D341Med (cell line): ENCODE data around the gene SLC8A2.
A peak's percentile ranks its signal among the peaks of the same experiment; 100 is the strongest.
"Not testable (repeated sequence)": the region's sequence is repeated elsewhere in the genome, so short reads cannot be mapped to it uniquely, and the experiment has no call there.

ENCODE experiments used
- DNase-seq: peaks from one replicate; pipeline ENCODE4 v3.0.0; 2012; ENCODE audit warnings: low spot score

Gene SLC8A2

DNA sequence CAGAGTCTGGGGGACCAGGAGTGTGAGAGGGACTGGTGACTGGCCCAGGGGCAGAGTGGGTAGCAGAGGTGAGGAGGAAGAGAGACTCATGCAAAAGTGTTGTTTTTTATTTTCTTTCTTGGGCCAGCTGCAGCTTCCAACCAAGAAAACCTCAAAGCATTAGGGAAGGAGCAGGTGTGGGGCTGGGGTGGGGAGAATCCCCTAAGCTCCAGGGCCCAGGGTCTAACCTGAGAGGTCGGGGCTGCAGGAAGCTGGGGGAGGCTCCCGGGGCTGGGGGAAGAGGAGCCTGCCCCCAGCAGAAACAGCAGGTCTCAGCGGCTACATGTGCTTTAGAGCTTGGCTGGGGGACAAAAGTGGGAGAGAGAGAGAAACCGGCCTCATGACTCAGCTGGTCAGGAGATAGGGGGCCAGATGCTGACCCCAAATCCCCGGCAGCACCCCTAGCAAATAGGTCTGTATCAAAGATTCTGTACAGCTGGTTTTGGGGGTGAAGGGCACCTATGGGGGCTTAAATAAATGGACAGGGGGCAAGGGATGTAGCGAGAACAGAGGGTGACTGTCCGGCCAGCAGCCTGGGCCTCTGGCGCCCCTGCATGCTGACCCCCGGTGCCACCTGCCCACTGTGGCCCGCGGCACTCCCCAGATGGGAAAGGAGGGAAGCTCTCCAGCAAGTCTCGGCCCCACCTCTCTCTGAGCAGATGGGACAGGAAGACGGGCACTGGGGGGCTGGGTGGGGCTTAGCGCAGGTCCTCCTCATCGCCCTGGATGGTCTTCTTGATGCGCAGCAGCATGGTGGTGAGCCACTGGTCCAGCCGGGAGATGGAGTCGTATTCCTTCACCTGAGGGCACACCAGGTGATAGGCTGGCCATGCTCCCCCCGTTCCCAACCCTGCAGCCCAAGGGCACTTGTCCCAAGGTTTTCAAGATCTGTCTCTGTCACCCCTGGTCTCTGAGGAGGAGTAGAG, 16.1 kb upstream of the SLC8A2 start:
- DNase-seq: no peak

DNA sequence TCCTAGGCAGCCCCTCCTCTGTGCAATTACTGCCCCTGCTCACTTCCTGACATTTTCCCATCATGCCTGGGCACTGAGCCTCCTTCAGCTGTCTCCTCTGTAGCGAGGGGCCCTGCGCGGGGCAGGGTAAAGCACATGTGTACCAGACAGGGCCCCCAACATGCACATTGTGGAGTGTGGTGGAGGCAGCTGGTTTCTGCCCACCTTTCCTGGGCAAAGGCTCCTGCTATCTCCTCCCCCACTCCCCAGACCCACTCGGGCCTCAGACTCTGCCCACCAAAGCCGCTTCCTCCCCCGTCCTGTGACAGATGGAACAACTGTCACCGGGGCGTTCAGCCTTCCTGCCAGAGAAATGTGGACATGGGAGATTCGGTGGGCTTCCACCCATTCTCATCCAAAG, 15.2 kb upstream of the SLC8A2 start:
- no peak for DNase-seq

DNA sequence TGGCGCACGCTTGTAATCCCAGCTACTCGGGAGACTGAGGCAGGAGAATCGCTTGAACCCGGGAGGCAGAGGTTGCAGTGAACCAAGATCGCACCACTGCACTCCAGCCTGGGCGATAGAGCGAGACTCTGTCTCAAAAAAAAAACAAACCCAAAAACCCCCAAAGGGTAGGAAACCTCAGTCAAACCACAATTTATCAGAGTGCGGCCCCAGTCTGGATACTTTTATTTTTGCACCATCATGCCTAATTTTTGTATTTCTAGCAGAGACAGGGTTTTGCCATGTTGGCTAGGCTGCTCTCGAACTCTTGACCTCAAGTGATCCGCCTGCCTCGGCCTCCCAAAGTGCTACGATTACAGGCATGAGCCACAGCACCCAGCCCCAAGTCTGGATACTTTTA, 14.5 kb upstream of the SLC8A2 start:
- not testable (repeated sequence) for DNase-seq

DNA sequence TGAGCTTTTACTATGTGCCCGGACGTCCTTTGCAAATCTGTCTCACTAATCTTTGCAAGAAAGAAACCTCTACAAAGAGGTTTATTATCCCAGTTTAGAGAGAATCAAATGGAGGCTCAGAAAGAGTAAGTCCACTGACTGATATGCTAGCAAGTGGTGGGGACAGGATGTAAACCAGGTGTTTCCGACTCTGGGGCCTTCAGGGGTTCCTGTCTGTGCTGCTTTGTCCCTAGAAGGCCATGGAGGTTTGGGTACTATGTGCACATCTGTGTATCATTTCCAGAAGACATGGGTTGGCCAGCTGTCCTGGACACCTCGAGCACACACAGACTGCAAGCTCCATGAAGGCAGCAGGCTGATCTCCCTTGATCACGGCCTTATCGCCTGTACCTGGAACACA, 13.5 kb upstream of the SLC8A2 start:
- no peak for DNase-seq

DNA sequence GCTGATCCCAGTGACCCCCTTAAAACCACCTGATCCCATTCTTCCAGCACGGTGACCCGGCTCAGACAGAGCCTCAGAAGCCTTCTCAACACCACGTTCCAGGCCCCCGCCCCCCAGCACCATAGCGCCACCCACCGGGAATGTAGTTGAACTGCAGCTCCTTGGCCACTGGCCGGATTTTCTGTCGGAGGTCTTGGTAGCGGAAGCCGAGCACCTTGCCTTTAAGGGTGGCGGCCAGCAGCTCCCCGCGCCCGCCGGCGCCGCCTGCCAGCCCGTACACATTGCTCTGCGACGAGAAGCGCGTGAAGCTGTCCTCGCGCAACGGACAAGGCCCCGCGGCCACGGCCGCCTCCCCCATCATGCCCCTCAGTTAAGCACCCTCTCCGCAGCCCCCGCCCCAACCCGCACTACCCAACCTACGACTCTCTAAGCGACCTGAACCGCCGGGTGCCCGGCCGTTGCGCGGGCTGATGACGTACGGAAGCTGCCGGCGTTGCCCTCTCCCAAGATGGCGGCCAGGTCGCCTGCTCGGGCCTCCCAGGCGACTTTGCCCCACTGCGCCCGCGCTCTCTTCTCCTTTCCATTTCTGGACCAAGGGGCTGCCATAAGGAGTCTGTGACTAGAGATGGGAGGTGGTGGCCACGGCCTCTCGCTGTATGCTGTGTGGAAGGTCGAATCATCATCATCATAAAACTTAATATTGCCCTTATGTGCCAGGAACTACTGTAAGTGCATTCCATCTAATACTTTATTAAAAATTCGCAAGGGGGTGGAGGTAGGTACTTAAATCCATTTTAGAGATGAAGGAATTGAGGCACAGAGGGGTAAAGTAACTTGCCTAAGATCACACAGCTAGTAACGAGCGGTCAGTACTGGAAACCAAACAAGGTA, 12.4 kb upstream of the SLC8A2 start, which contains the start of gene KPTN:
TSS of gene KPTN (minus strand) at position 420 of the 891 bp plus-strand sequence. CDS start at position 361, 59 bp downstream.
- peak; percentile 97 for DNase-seq

DNA sequence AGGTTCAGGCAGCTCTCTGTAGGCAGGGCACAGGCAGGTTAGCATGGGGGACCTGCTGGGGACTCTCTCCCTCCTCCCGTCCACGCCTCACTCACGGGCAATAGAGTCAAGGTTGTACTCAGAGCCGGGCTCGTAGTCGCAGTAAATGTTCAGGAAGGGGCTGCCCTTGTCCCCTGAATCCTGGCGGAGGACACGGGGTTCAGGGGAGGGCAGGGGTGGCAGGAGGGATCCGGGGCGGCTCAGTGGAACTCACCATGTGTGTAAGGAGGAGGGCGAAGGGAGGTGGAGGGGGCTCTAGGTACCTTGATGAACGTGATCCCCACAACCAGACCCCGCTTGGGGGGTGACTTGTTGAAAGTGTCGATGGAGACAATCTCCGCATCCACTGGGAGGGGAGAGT, 11.5 kb upstream of the SLC8A2 start:
- no peak for DNase-seq

DNA sequence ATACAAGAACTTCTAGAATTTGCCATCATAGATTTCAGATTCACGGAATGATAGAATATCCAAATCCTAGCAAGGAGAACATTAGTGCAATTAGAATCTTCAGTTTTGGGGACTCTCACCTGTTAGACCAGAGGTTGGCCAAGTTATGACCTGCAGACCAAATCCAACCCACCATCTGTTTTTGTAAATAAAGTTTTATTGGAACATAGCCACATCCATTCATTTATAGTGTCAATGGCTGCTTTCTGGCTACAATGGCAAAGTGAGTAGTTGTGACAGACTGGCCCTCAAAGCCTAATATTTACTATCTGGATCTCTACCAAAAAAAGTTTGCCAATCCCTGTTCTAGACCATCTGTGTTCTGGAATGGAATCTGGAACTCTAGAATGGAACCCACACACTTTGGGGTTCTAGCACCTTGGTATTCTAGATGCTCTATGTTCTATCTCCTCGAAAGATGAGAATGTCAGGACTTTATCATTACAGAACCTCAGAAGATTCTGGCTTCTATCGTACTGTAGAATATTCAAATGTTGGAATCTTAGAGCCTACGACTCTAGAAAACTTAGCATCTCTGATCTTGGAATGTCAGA, 9.9 kb upstream of the SLC8A2 start:
- no peak for DNase-seq

DNA sequence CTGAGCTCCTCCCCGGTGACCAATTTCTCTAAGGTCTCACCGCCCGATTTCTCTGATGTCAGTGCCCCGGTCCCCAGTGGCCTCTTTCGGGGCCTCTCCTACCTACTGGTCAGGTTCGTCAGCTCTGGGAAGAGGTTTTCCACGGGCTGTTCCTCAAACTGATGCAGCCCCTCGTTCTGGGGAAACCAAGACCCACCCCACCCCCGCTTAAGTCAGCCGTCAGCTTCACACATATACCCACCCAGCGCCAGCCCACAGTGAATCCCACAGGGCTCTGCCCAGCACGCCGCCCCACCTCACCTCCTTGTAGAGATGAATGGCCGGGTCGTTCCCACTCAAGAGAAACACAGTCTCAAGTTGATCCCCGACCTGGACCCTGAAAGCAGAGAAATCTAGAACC, 9.0 kb upstream of the SLC8A2 start:
- no peak for DNase-seq

DNA sequence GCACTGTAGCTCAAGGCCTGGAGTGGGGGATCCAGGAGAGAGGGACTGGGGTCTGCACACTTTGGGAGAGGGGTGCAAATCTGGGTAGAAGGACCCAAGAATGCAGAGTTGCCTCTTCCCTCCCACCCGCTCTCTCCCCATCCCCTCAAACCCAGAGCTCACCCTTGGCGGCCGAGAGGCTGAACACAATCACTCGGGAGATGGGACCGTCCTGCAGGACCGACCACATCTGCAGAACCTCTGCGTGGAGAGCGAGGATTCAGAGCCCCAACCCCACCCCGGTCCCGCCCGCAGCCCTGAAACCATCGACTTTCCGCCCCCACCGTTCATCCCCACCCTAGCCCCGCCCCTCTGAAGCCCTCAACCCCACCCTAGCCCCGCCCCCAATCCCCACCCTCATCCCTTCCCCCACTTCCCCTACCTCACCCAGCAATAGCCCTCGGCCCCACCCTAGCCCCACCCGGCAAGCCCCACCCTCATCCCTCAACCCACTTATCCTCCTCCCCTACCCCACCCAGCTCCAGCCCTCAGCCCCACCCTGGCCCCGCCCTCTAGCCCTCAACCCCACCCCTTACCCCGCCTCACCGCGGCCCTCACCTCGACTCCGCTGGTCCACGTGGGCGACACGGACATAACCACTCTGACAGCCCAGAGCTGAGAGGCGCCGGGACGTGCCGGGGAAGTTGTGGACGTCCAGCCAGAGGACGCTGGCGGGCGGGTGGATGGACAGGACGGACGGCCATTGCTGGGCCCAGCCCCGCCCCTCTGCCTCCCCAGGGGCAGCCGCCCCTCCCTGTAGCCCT, 8.2 kb upstream of the SLC8A2 start:
- DNase-seq: no peak

DNA sequence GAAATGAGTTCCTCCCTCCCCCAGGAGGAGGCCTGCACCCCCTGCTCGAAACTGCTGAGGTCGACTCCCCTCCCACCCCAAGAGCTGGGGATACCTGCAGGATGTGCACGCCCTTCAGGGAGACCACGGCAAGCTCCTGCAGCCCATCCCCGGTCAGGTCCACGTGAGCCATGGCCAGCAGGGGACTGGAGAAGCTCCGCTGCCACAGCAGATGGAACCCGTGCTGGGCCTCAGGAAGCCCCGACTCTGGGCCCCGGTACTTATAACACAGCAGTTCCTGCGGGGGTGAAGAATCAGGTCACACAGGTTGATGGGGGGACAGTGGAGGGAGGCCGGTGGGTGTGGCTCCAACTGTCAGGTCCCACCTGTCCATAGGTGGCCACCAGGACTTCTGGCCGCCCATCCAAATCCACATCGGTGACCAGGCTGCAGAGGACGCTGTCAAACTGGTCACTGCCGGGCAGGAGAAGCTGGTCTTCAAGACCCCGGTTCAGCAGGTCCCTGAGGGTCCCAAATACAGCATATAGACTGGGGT, 4.8 kb upstream of the SLC8A2 start:
- no peak for DNase-seq

DNA sequence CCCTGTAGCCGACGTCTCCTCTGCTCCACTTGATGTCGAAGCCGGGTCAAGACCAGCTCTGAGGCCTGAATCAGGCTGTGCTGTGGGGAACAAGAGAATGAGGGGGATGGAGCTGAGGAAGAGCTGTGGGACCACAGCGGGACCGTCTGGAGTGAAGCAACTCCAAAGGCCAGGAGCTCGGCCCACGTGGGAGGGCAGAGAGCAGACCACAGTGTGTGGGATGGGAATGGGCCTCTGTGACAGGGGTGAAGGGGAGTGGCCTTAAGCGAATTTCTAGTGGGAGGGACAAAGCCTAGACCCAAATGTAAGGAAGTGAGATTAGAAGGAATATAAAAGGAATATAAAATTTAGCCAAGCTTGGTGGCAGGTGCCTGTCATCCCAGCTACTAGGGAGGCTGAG, 3.8 kb upstream of the SLC8A2 start:
- DNase-seq: no peak

DNA sequence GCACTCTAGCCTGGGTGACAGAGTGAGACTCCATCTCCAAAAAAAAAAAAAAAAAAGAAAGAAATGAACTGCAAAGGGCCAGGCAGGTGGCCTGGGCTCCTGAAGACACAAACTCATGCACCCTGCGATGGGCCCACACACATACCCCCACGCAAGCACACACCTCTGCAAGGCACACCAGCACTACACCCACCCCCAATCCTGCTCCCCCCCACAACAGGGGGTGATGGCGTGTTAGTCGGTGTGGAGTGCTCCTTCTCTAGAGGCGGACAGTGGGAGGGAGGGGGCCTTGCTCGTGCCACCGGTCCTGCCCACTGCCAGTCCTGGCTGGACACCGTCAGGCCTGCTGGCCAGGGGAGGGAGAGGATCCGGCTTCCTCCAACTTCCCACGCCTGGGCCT, 1.6 kb upstream of the SLC8A2 start:
- DNase-seq: no peak

DNA sequence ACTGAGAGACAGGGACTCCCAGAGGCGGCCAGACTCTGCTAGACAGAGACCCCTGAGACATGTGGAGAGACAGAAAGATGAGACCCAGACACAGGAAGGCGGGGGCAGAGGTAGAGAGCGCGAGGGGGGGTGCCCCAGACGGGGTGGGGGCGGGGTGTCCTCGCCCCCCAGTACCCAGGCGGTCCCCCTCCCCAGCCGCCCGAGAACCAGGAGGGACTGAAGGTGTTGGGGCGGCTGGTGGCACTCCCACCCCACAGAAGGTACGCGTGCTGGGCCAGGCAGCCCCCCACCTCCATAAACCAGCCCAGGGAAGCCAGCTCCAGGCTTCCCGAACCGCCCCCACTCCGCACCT, 336 bp downstream of the SLC8A2 start:
- DNase-seq: no peak

DNA sequence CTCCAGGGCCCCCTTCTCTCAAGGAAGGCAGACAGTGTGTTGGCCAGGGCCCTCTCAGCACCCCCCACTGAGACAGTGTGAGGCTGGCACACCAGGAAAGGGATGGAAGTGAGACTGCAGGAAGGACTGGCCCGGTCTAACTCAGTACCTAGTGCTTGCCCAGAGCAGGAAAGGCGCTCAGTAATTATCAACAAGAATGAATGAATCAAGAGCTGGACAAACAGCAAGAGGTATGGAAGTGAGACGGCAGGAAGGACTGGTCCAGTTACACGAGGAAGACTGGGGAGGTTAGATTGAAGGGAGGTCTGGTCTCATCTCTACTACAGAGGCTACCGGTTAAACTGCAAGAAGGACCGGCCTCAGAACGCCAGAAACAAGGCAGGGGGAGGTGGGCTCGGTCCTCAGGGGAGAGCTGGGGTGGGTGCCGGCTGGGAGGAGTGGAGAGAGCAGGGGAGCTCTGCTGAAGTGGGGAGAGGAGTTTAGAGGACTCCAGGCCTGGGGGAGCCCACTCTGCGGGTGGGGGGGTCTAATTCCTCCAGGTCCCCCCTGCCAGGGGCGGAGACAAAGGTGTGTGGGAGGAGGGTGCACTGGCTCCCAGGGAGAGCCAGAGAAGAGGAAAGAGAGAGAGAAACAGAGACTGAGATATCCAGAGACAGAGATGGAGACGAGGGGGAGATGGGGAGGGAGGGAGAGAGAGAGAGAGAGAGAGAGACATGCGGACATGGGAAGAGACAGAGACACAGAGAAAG, 1.1 kb downstream of the SLC8A2 start:
- DNase-seq: no peak

DNA sequence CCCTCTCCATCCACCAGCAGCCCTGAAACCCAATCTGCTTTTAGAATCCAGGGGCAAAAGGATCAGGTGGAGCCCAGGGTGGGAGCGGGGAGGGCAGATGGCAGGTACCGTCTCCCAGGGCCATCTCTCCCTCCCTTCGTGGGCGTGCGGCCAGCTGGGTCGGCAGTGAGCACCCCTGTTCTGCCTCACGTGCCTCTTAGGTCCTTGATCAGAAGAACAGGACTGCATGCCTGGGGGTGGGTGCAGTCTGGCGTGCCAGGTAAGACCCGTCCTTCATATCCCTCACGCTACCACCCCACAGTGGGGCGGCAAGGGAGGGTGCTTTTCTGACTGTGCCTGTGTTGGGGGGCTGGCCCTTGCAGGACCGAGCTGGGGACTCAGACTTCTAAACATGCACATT, 2.0 kb downstream of the SLC8A2 start:
- no peak for DNase-seq

DNA sequence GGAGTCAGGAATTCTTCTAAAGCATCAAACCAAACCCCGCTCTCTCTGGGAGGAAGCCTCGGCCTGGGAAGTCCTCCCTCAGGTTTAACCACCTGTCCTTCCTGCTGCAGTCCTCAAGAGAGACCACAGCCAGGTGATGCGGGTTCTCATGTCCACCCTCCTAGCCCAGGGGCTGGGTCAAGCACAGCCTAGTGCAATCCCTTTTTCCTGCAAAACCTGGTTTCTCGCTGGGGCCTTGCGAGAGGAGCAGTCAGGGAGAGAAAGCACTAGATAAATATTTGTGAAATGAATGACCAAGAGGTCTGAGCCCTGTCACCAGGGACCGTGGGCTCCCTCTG, 2.4 kb downstream of the SLC8A2 start:
- no peak for DNase-seq

DNA sequence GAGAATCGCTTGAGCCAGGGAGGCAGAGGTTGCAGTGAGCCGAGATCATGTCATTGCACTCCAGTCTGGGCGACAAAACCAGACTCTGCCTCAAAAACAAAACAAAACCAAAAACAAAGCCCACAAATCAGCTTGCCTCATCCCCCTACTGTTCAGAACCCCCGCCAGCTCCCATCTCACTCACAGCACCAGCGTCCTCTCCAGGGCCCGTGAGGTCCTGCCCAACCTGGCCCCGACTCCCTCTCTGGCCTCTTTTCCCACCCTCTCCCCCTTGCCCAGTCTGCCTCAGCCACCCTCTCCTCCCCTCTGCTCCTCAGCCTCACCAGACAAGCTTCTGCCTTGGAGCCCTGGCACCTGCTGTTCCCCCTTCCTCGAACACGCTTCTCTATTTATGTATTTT, 3.8 kb downstream of the SLC8A2 start:
- no peak for DNase-seq

DNA sequence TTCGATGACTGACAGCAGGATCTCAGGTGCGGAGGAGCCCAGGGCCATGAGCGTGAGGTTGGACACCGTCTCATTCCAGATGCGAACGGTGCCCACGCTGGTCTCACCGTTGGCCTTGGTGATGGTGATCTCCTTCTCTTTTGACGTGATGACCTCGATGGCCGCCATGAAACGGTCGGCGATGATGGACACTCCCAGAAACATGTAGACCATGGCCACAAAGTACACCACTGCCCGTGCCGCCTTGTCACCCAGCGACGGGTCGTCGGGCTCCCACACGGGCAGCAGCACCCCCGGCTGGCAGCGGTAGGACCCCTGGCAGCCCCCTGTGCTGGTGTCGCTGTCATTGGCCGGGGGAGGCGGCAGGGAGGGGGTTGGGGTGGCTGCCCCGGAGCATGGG, 5.7 kb downstream of the SLC8A2 start:
- no peak for DNase-seq

DNA sequence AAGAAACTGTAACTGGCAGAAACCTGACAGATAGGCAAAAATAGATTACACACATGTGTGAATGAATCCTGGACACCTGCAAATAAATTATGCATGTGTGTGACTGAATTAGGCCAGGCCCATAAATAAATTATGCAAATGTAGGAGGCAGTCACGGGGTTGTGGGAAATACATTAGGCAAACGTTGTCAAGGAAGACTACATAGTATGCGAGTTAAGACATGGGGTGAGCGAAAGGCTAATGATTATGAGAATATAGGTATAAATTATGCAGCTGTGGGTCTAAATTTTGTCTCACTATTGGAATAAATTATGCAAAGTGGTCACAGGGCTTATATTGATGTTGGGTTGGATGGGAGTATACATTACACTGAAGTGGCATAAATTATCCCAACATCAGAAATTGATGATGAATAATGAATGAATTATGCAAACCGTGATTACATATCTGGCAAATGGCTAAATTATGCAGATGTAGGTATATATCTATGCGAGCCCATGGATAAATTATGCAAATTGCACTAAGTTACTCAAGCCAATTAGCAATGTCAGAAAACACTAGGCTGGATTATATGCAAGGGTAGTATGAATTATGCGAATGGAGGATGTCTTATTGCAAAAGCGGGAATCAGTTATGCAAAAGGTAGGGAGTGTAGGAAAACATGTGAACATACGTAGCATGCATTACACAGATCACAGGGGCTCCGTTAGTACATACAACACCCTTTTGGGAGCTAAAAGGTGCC, 6.8 kb downstream of the SLC8A2 start:
- DNase-seq: no peak

DNA sequence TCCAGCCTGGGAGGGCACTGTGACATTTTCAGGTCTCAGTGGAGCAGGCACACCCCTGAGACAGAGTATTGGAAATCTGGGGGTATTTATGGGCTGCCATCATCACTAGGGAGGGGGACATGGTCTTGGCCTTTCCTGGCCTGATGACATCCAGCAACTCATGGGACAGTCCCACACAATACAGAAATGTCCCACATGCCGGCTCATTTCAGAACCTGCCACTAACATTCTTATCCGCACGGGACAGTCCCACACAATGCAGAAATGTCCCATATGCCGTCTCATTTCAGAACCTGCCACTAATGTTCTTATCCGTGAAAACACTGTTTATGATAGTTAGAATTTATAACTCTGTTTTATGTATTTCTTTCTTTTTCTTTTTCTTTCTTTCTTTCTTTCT, 9.8 kb downstream of the SLC8A2 start:
- no peak for DNase-seq
